Motor neuron (in vitro differentiated cells): ENCODE results near the gene UACA. TPM values are rescaled to one million over a fixed set of nuclear protein-coding genes. Genes with fewer than 3 reads are reported as not detected.
"Not testable (repeated sequence)": the region's sequence is repeated elsewhere in the genome, so short reads cannot be mapped to it uniquely, and the experiment has no call there.

Experiments used
- ATAC-seq, 8 experiments: fragments of 200-7000 bp; cut with Tn5 transposase; replicated peaks in 6 of 8; 2 replicates each; pipeline ENCODE4 v1.8.0; 2021; ENCODE audit warnings: mild to moderate bottlenecking in 8 of 8, moderate library complexity in 8 of 8
- H3K27ac ChIP-seq, 2 donors: fragments of 250-450 bp; sonication (Bioruptor Pico); 2 replicates each; pipeline ENCODE4 v1.9.0; 2021; ENCODE audit warnings: antibody characterized with exemption in 2 of 2, mild to moderate bottlenecking in 2 of 2, moderate library complexity in 1 of 2
- H3K4me1 ChIP-seq, 2 donors: fragments of 250-450 bp; sonication (Bioruptor Pico); replicated peaks in 1 of 2; 2 replicates each; pipeline ENCODE4 v1.6.1; 2021; ENCODE audit warnings: antibody characterized with exemption in 2 of 2, mild to moderate bottlenecking in 2 of 2, moderate library complexity in 1 of 2
- H3K4me3 ChIP-seq, 5 donors: fragments of 250-450 bp; sonication (Bioruptor Pico); 2 replicates each; pipeline ENCODE4 v1.9.0; 2021; ENCODE audit warnings: antibody characterized with exemption in 5 of 5, mild to moderate bottlenecking in 5 of 5, moderate library complexity in 4 of 5
- WGBS, 10 experiments: fragments of 450-650 bp; shearing (Covaris generic); methylation state at CpG; one replicate each; pipeline ENCODE4 v1.0.0; 2022; 5-methylcytosine and 5-hydroxymethylcytosine counted together
- in situ Hi-C, 9 experiments: fragments of 400-800 bp; cut with MboI; loops; one replicate each; pipeline ENCODE4 v1.15.0; 2021; ENCODE audit warnings: low sequenced_read_pairs in 9 of 9, low pct_unique_long_range_greater_than_20kb in 2 of 9; ENCODE audit not compliant: unreplicated experiment in 9 of 9
- total RNA-seq, 8 experiments: library from RNA; unstranded; fragments of 300-600 nt; gene quantifications; 2 replicates each; pipeline versions ENCODE4 v1.2.3 to v1.2.4, GENCODE V29; 2022

Gene UACA
- total RNA-seq, 8 experiments from 2014 or later: 4.0 to 93.6 (median 15.6) TPM

GRCh38 chr15:70757627-70758026 is 5.7 kb downstream of the UACA start:
- no peak overlapping the region for H3K4me3 ChIP-seq
- in situ Hi-C loops: no loop called here
- no peak overlapping the region for H3K27ac ChIP-seq
- 0 to 100% (median 43%) methylated on average over 1 of the region's 1 CpG; no CpG with 5 or more reads in 3 of the 10 experiments for WGBS, 10 experiments
- no peaks in the 10 kb centered on the region for H3K4me1 ChIP-seq
- ATAC-seq: no peak

- in situ Hi-C loops: no loop called here
- 6 to 93% (median 71%) methylated on average over 1 to 2 of the region's 2 CpGs for WGBS, 10 experiments
- no peaks in the 10 kb centered on the region for H3K4me1 ChIP-seq
- H3K27ac ChIP-seq: no peak overlapping the region
- no peak for ATAC-seq
- no peak overlapping the region for H3K4me3 ChIP-seq
Observed at GRCh38 chr15:70754862-70755261, 8.5 kb downstream of the UACA start.

- WGBS, 10 experiments: 40 to 100% (median 62%) methylated on average over 1 to 4 of the region's 4 CpGs
- in situ Hi-C loops: no loop called here
- Histone ChIP-seq H3K4me3 (no peak overlapping the region), H3K4me1 (no peaks in the 10 kb centered on the region), H3K27ac (no peak overlapping the region)
- no peak for ATAC-seq
Observed at GRCh38 chr15:70753101-70753829, 10.1 kb downstream of the UACA start.

GRCh38 chr15:70752193-70752635 is 11.1 kb downstream of the UACA start:
- WGBS, 10 experiments: 13 to 100% (median 75%) methylated on average over 1 to 4 of the region's 4 CpGs; no CpG with 5 or more reads in 2 of the 10 experiments
- no peak overlapping the region for H3K4me3 ChIP-seq
- in situ Hi-C loops: no loop called here
- ATAC-seq: peak in 2 of 8 experiments; percentile 32 to 43
- H3K4me1 ChIP-seq: no peaks in the 10 kb centered on the region
- no peak overlapping the region for H3K27ac ChIP-seq

GRCh38 chr15:70750203-70750869 is 13.0 kb downstream of the UACA start:
- WGBS, 10 experiments: 85 to 100% (median 94%) methylated on average over 1 to 7 of the region's 8 CpGs; no CpG with 5 or more reads in 3 of the 10 experiments
- ATAC-seq: no peak
- Histone ChIP-seq H3K4me1 (no peaks in the 10 kb centered on the region), H3K27ac (no peak overlapping the region), H3K4me3 (no peak overlapping the region)
- in situ Hi-C loops: no loop called here

GRCh38 chr15:70748281-70748747 is 15.0 kb downstream of the UACA start:
- peak in 7 of 8 experiments; percentile 40 to 84 (median 60) for ATAC-seq
- WGBS, 10 experiments: 20 to 100% (median 83%) methylated on average over 1 to 2 of the region's 3 CpGs; no CpG with 5 or more reads in 3 of the 10 experiments

GRCh38 chr15:70746598-70746997 is 16.8 kb downstream of the UACA start:
- in situ Hi-C loops: not testable (repeated sequence)

More at GRCh38 chr15:70748281-70748747, 15.0 kb downstream of the UACA start:
- Histone ChIP-seq H3K4me1 (no peaks in the 10 kb centered on the region), H3K4me3 (no peak overlapping the region), H3K27ac (no peak overlapping the region)
- in situ Hi-C loops: no loop called here

GRCh38 chr15:70742928-70743327 is 20.4 kb downstream of the UACA start:
- in situ Hi-C loops: no loop called here
- Histone ChIP-seq H3K27ac (no peak overlapping the region), H3K4me3 (no peak overlapping the region), H3K4me1 (no peaks in the 10 kb centered on the region)
- whole genome bisulfite sequencing, 10 experiments: 28 to 82% (median 63%) methylated on average over 1 to 3 of the region's 3 CpGs; no CpG with 5 or more reads in 1 of the 10 experiments
- ATAC-seq: peak in 1 of 8 experiments; percentile 37

More at GRCh38 chr15:70746598-70746997, 16.8 kb downstream of the UACA start:
- not testable (repeated sequence) for ATAC-seq, H3K4me3 ChIP-seq, H3K27ac ChIP-seq, H3K4me1 ChIP-seq

- 0 to 100% (median 57%) methylated on average over 1 to 2 of the region's 2 CpGs; no CpG with 5 or more reads in 1 of the 10 experiments for WGBS, 10 experiments
- peak in 3 of 8 experiments; percentile 47 to 88 (median 87) for ATAC-seq
- no peak overlapping the region for H3K4me3 ChIP-seq
- H3K4me1 ChIP-seq: no peaks in the 10 kb centered on the region
- H3K27ac ChIP-seq: no peak overlapping the region
- in situ Hi-C loops: no loop called here
Observed at GRCh38 chr15:70741677-70742293, 21.6 kb downstream of the UACA start.

GRCh38 chr15:70741107-70741531 is 22.2 kb downstream of the UACA start:
- Histone ChIP-seq H3K4me3 (no peak overlapping the region), H3K27ac (no peak overlapping the region), H3K4me1 (no peaks in the 10 kb centered on the region)
- WGBS, 10 experiments: 33 to 100% (median 82%) methylated on average over 1 of the region's 1 CpG; no CpG with 5 or more reads in 1 of the 10 experiments
- in situ Hi-C loops: no loop called here
- peak in 3 of 8 experiments; percentile 41 to 74 (median 56) for ATAC-seq

GRCh38 chr15:70735040-70735439 is 28.3 kb downstream of the UACA start:
- ATAC-seq, in situ Hi-C loops, H3K4me1 ChIP-seq, H3K27ac ChIP-seq, H3K4me3 ChIP-seq: not testable (repeated sequence)
- 94 to 100% (median 100%) methylated on average over 1 to 2 of the region's 3 CpGs; no CpG with 5 or more reads in 6 of the 10 experiments for WGBS, 10 experiments

- peaks cover 0 to 4% of the 10 kb centered on the region in 2 donors for H3K4me1 ChIP-seq
- no peak overlapping the region for H3K27ac ChIP-seq
- WGBS, 10 experiments: 60 to 100% (median 94%) methylated on average over 1 to 5 of the region's 5 CpGs; no CpG with 5 or more reads in 2 of the 10 experiments
- no peak for ATAC-seq
- in situ Hi-C loops: no loop called here
- no peak overlapping the region for H3K4me3 ChIP-seq
Observed at GRCh38 chr15:70729164-70729563, 34.2 kb downstream of the UACA start.

GRCh38 chr15:70726753-70727152 is 36.6 kb downstream of the UACA start:
- in situ Hi-C loops: no loop called here
- 43 to 100% (median 63%) methylated on average over 1 of the region's 1 CpG; no CpG with 5 or more reads in 4 of the 10 experiments for WGBS, 10 experiments
- Histone ChIP-seq H3K4me3 (no peak overlapping the region), H3K4me1 (peaks cover 0 to 4% of the 10 kb centered on the region in 2 donors), H3K27ac (peak overlapping the region in 1 of 2 donors; percentile 6)
- peak in 5 of 8 experiments; percentile 61 to 85 (median 76) for ATAC-seq
